GM12878 (cell line): ENCODE results near the gene CTNS. TPM values are rescaled to one million over a fixed set of nuclear protein-coding genes. Genes with fewer than 3 reads are reported as not detected.

Experiments
- ATAC-seq: fragments of 200-7000 bp; cut with Tn5 transposase; 3 replicates; pipeline ENCODE4 v1.9.1; 2020; ENCODE audit warnings: mild to moderate bottlenecking, moderate library complexity
- BruUV-seq: library from RNA; stranded (reverse); fragments of 400-500 nt; replicated peaks from 2 replicates; lab custom pipeline; 2021; lab: Mats Ljungman, UMichigan
- CTCF ChIA-PET: fragments of 300-600 bp; sonication (Branson Sonifier 250); formaldehyde crosslinking; extraction: SDS; loops from one replicate; lab custom pipeline; 2021; ENCODE audit warnings: inconsistent platforms; lab: Yijun Ruan, JAX
- POLR2A ChIA-PET: fragments of 350-600 bp; formaldehyde crosslinking; extraction: SDS; loops from one replicate; lab custom pipeline; 2021; ENCODE audit warnings: inconsistent platforms; lab: Charles Lee
- RAD21 ChIA-PET: fragments of 300-600 bp; sonication (Branson Sonifier 250); formaldehyde crosslinking; loops from one replicate; lab custom pipeline; 2023; ENCODE audit warnings: antibody characterized with exemption; ENCODE audit not compliant: unreplicated experiment; lab: Charles Lee
- SMC1A ChIA-PET: fragments of 300-600 bp; sonication (Branson Sonifier 250); formaldehyde crosslinking; loops from one replicate; lab custom pipeline; 2023; ENCODE audit not compliant: unreplicated experiment, uncharacterized antibody; lab: Charles Lee
- DNase-seq: peaks from one replicate; pipeline ENCODE4 v3.0.0-alpha.2; 2011; ENCODE audit warnings: low read depth, low spot score
- FAIRE-seq: peaks from 3 replicates; lab custom pipeline; 2011; peaks lifted over from hg19 to GRCh38; lab: Jason Lieb, UNC
- H2AFZ ChIP-seq: 2 replicates; pipeline ENCODE4 v1.6.0; 2011; ENCODE audit warnings: low read depth, low read length, control low read depth; ENCODE audit not compliant: control insufficient read depth
- H3K27ac ChIP-seq: 2 replicates; pipeline ENCODE4 v1.5.1; 2011; ENCODE audit warnings: control low read depth; ENCODE audit not compliant: control insufficient read depth, insufficient read depth
- H3K27me3 ChIP-seq, 2 experiments: replicated peaks in 1 of 2; 2 replicates each; pipeline versions ENCODE4 v1.6.0 to v1.6.1; 2011; ENCODE audit warnings: low read length in 1 of 2; ENCODE audit not compliant: control insufficient read depth in 2 of 2, insufficient read depth in 2 of 2
- H3K36me3 ChIP-seq, 2 experiments: 2 replicates each; pipeline ENCODE4 v1.5.1; 2011; ENCODE audit warnings: low read length in 1 of 2; ENCODE audit not compliant: control insufficient read depth in 2 of 2, insufficient read depth in 2 of 2
- H3K4me1 ChIP-seq: 2 replicates; pipeline ENCODE4 v1.6.1; 2011; ENCODE audit warnings: mild to moderate bottlenecking, low read length, moderate library complexity, mixed read lengths; ENCODE audit not compliant: control insufficient read depth, insufficient read depth
- H3K4me2 ChIP-seq: 2 replicates; pipeline ENCODE4 v1.6.0; 2011; ENCODE audit warnings: control low read depth; ENCODE audit not compliant: control insufficient read depth, insufficient read depth
- H3K4me3 ChIP-seq: fragments of 200-600 bp; sonication (generic); 2 replicates; pipeline ENCODE4 v1.5.1; 2016
- H3K79me2 ChIP-seq: 2 replicates; pipeline ENCODE4 v1.6.0; 2011; ENCODE audit warnings: low read length; ENCODE audit not compliant: control insufficient read depth, insufficient read depth
- H3K9ac ChIP-seq: 2 replicates; pipeline ENCODE4 v1.8.0; 2011; ENCODE audit warnings: low read length, control low read depth, mixed read lengths; ENCODE audit not compliant: control insufficient read depth, insufficient read depth
- H3K9me3 ChIP-seq: replicated peaks from 3 replicates; pipeline ENCODE4 v1.5.1; 2011; ENCODE audit warnings: mild to moderate bottlenecking, low read length; ENCODE audit not compliant: control insufficient read depth, insufficient read depth
- H4K20me1 ChIP-seq: 2 replicates; pipeline ENCODE4 v1.6.0; 2011; ENCODE audit not compliant: control insufficient read depth, insufficient read depth
- ATF2 ChIP-seq: IDR thresholded peaks from 2 replicates; pipeline ENCODE4 v1.6.1; 2012; ENCODE audit warnings: low read length, inconsistent platforms
- BACH1 ChIP-seq: fragments of 450-650 bp; IDR thresholded peaks from 2 replicates; pipeline ENCODE4 v1.6.1; 2017; ENCODE audit warnings: mild to moderate bottlenecking, borderline replicate concordance
- BMI1 ChIP-seq: fragments of 450-650 bp; IDR thresholded peaks from 2 replicates; pipeline ENCODE4 v1.6.1; 2016; ENCODE audit warnings: mild to moderate bottlenecking, moderate library complexity, borderline replicate concordance
- CEBPB ChIP-seq, 2 experiments: fragments of 150-350 bp in 1 of 2; IDR thresholded peaks; 2 replicates each; pipeline ENCODE4 v1.6.1; 2012 to 2014; ENCODE audit warnings: low read depth in 2 of 2, low read length in 2 of 2, borderline replicate concordance in 1 of 2, inconsistent platforms in 1 of 2
- EP300 ChIP-seq, 2 experiments: fragments of 150-350 bp in 1 of 2; IDR thresholded peaks; 2 replicates each; pipeline ENCODE4 v1.6.1; 2011 to 2012; ENCODE audit warnings: low read depth in 2 of 2, low read length in 2 of 2, borderline replicate concordance in 1 of 2, improper control_type of control experiment in 1 of 2, inconsistent platforms in 1 of 2; ENCODE audit not compliant: control insufficient read depth in 1 of 2
- IRF4 ChIP-seq: IDR thresholded peaks from 2 replicates; pipeline ENCODE4 v1.6.1; 2011; ENCODE audit warnings: low read depth, low read length
- NR2C2 ChIP-seq: IDR thresholded peaks from 2 replicates; pipeline ENCODE4 v1.6.1; 2011; ENCODE audit warnings: borderline replicate concordance, low read depth; ENCODE audit not compliant: control insufficient read depth, insufficient read length
- PBX3 ChIP-seq: IDR thresholded peaks from 2 replicates; pipeline ENCODE4 v1.6.1; 2011; ENCODE audit warnings: mild to moderate bottlenecking, low read depth, low read length, moderate library complexity; ENCODE audit not compliant: insufficient replicate concordance
- POLR2AphosphoS5 ChIP-seq: IDR thresholded peaks from 2 replicates; pipeline ENCODE4 v1.6.1; 2011; ENCODE audit warnings: mild to moderate bottlenecking, low read length, inconsistent platforms
- RAD21 ChIP-seq: IDR thresholded peaks from 2 replicates; pipeline ENCODE4 v1.6.1; 2011; ENCODE audit warnings: mild to moderate bottlenecking, low read depth, low read length, moderate library complexity; ENCODE audit not compliant: insufficient read depth
- SMAD5 ChIP-seq: IDR thresholded peaks from 2 replicates; pipeline ENCODE4 v1.6.1; 2016; ENCODE audit warnings: antibody characterized with exemption, low read depth
- SP1 ChIP-seq: IDR thresholded peaks from one replicate; pipeline ENCODE4 v1.6.1; 2011; ENCODE audit warnings: low read depth, low read length
- STAT1 ChIP-seq: fragments of 450-650 bp; conservative IDR thresholded peaks from 2 replicates; pipeline ENCODE4 v1.6.1; 2014; ENCODE audit warnings: antibody characterized with exemption, mild to moderate bottlenecking
- STAT3 ChIP-seq: IDR thresholded peaks from 2 replicates; pipeline ENCODE4 v1.6.1; 2011; ENCODE audit warnings: low read depth, low read length, improper control_type of control experiment
- TARDBP ChIP-seq: IDR thresholded peaks from 2 replicates; pipeline ENCODE4 v1.6.1; 2016; ENCODE audit warnings: borderline replicate concordance
- ZNF384 ChIP-seq: IDR thresholded peaks from 2 replicates; pipeline ENCODE4 v1.6.1; 2012; ENCODE audit warnings: low read depth, mild to moderate bottlenecking, low read length, improper control_type of control experiment, borderline replicate concordance
- ZZZ3 ChIP-seq: IDR thresholded peaks from 2 replicates; pipeline ENCODE4 v1.6.1; 2011; ENCODE audit warnings: low read depth; ENCODE audit not compliant: control insufficient read depth, insufficient read length
- WGBS: methylation state at CpG from one replicate; pipeline ENCODE4 v1.1.6; 2016; ENCODE audit warnings: low lambda C conversion rate; ENCODE audit not compliant: insufficient replicate concordance, insufficient coverage; ENCODE audit errors: missing lambda C conversion rate; 5-methylcytosine and 5-hydroxymethylcytosine counted together
- in situ Hi-C: fragments of 300-500 bp; cut with MboI; formaldehyde crosslinking; loops from 9 replicates; pipeline ENCODE4 v1.14.3; 2018; ENCODE audit warnings: mixed read lengths
- intact Hi-C: fragments of 100-400 bp; cut with micrococcal nuclease; formaldehyde crosslinking; loops from one replicate; pipeline ENCODE4 v1.14.2; 2022; ENCODE audit not compliant: unreplicated experiment
- polyA plus RNA-seq, 11 experiments: library from polyadenylated mRNA; depleted of rRNA in 4 of 11; unstranded in 6 of 11; stranded (reverse) in 5 of 11; fragments of >200 nt; fragmentation: Nextera tagmentation in 4 of 11; fragmentation: Illumina TruSeq in 1 of 11; extraction: Ambion mirVana in 4 of 11; extraction: Trizol in 1 of 11; gene quantifications; 1 replicate in 1 of 11; 2 replicates in 10 of 11; pipeline versions ENCODE4 v1.2.1 to v1.2.3, GENCODE V29; 2011 to 2016; ENCODE audit warnings: inconsistent platforms in 2 of 11, missing spikeins in 2 of 11, low read depth in 1 of 11
- total RNA-seq, 4 experiments: library from RNA; depleted of rRNA in 3 of 4; stranded (reverse); fragments of >200 nt in 3 of 4; fragmentation: Illumina TruSeq in 1 of 4; extraction: Trizol in 1 of 4; gene quantifications; 2 replicates each; pipeline versions ENCODE4 v1.2.1 to v1.2.3, GENCODE V29; 2013 to 2021
- TF ChIP-seq, protein P1 (sequence below): fragments of 450-650 bp; IDR thresholded peaks from 2 replicates; pipeline ENCODE4 v1.6.1; 2017; ENCODE audit warnings: mild to moderate bottlenecking, moderate library complexity

CTNS gene
- total and polyA plus RNA-seq, 10 of the 15 experiments (the other 5 are each of a cell fraction or from before 2014, with no cell fraction given): 0.92 to 10.7 (median 6.4) TPM

DNA sequence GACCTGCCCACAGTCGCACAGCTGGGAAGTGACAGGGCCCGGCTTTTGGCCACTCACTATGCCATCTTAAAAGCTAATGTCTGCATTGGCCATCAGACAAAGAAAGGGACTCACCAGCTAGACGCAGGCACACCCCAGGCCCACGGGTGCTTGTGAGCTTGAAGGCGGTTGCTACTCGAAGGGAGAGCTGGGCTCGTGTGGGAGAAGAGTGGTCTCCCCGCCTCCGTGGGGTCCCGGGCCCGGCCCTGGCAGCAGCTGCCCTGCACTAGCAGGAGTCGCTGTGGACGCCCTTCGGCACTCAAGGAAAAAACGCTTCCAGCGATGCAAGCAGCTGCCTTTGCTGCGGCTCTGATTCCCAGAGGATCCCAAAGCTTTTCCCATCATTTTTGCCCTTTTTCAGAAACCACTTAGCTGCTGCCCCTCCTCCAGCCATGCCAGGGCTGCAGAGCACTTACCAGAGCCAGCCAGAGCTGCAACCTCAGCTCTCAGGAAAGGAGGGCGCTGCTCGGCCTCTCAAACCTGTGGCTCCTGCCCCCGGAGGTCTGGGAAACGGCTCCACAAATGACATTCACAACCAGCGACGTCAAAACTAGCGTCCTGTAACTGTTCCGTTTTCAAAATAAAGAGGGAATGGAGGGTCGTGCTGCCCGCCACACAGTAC, 39.6 kb upstream of the CTNS start:
- Histone ChIP-seq H3K4me3 (no peak overlapping the region), H3K9ac (no peak overlapping the region), H4K20me1 (no peaks in the 10 kb centered on the region), H3K4me2 (no peak overlapping the region), H3K79me2 (no peaks in the 10 kb centered on the region), H2AFZ (no peak overlapping the region), H3K27me3 (no peaks in the 10 kb centered on the region), H3K4me1 (no peaks in the 10 kb centered on the region), H3K9me3 (no peaks in the 10 kb centered on the region), H3K27ac (no peak overlapping the region), H3K36me3 (no peaks in the 10 kb centered on the region)
- DNase-seq (no peak), FAIRE-seq (no peak), ATAC-seq (no peak)
- WGBS: 90% methylated on average over 27 of the region's 27 CpGs
- no TSS peak for BruUV-seq
- ChIA-PET POLR2A (no interaction called here), SMC1A (no interaction called here), RAD21 (interaction anchor here (1.4 kb wide), 1 partner anchor 141 kb away, joined by 4 read pairs; no protein-coding TSS in a partner anchor), CTCF (no interaction called here)
- TF ChIP-seq STAT3: no peak
- TF ChIP-seq PBX3: no peak
- no peak for TF ChIP-seq CEBPB (IDR thresholded peaks at IDR 0.05; ENCODE audit: borderline replicate concordance in 1 of 2, low read depth in 2 of 2, low read length in 2 of 2)
- no peak for TF ChIP-seq ATF2
- TF ChIP-seq ZZZ3: no peak
- TF ChIP-seq SMAD5: no peak
- no peak for TF ChIP-seq TARDBP
- no peak for TF ChIP-seq BACH1
- TF ChIP-seq RAD21: no peak
- no peak for TF ChIP-seq BMI1
- TF ChIP-seq, protein P1, sequence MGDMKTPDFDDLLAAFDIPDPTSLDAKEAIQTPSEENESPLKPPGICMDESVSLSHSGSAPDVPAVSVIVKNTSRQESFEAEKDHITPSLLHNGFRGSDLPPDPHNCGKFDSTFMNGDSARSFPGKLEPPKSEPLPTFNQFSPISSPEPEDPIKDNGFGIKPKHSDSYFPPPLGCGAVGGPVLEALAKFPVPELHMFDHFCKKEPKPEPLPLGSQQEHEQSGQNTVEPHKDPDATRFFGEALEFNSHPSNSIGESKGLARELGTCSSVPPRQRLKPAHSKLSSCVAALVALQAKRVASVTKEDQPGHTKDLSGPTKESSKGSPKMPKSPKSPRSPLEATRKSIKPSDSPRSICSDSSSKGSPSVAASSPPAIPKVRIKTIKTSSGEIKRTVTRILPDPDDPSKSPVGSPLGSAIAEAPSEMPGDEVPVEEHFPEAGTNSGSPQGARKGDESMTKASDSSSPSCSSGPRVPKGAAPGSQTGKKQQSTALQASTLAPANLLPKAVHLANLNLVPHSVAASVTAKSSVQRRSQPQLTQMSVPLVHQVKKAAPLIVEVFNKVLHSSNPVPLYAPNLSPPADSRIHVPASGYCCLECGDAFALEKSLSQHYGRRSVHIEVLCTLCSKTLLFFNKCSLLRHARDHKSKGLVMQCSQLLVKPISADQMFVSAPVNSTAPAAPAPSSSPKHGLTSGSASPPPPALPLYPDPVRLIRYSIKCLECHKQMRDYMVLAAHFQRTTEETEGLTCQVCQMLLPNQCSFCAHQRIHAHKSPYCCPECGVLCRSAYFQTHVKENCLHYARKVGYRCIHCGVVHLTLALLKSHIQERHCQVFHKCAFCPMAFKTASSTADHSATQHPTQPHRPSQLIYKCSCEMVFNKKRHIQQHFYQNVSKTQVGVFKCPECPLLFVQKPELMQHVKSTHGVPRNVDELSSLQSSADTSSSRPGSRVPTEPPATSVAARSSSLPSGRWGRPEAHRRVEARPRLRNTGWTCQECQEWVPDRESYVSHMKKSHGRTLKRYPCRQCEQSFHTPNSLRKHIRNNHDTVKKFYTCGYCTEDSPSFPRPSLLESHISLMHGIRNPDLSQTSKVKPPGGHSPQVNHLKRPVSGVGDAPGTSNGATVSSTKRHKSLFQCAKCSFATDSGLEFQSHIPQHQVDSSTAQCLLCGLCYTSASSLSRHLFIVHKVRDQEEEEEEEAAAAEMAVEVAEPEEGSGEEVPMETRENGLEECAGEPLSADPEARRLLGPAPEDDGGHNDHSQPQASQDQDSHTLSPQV: no peak
- TF ChIP-seq NR2C2: no peak
- TF ChIP-seq POLR2AphosphoS5: no peak
- TF ChIP-seq EP300 (IDR thresholded peaks at IDR 0.05; ENCODE audit: borderline replicate concordance in 1 of 2, control insufficient read depth in 1 of 2, low read depth in 2 of 2, low read length in 2 of 2): no peak
- TF ChIP-seq STAT1: no peak
- TF ChIP-seq SP1: no peak
- TF ChIP-seq IRF4: no peak
- no peak for TF ChIP-seq ZNF384
- intact Hi-C loops (no loop called here), in situ Hi-C loops (no loop called here)
